K562 (cell line): Measurements from ENCODE around the gene EXOC3. TPM values are rescaled to one million over a fixed set of nuclear protein-coding genes. Genes with fewer than 3 reads are reported as not detected.
A peak's percentile ranks its signal among the peaks of the same experiment; 100 is the strongest.

Experiments used
- ARID2 ChIP-seq: fragments of 450-650 bp; IDR thresholded peaks from 2 replicates; pipeline ENCODE4 v1.6.1; 2017; ENCODE audit warnings: antibody characterized with exemption, mild to moderate bottlenecking
- ATF2 ChIP-seq: sonication (generic); formaldehyde crosslinking; IDR thresholded peaks from 2 replicates; pipeline ENCODE4 v1.8.1; 2022; ENCODE audit warnings: missing genetic modification reagents
- CGGBP1 ChIP-seq: fragments of 250-450 bp; sonication (Bioruptor Pico); IDR thresholded peaks from 2 replicates; pipeline ENCODE4 v1.9.0; 2021; ENCODE audit warnings: mild to moderate bottlenecking
- CUX1 ChIP-seq: fragments of 200-800 bp; sonication (Bioruptor generic); IDR thresholded peaks from 2 replicates; pipeline ENCODE4 v1.6.1; 2016; ENCODE audit warnings: missing genetic modification characterization, missing compliant biosample characterization
- DDX20 ChIP-seq: fragments of 450-650 bp; IDR thresholded peaks from 2 replicates; pipeline ENCODE4 v1.6.1; 2016; ENCODE audit warnings: missing genetic modification characterization, low read depth, mild to moderate bottlenecking, missing compliant biosample characterization, moderate library complexity
- DMBX1 ChIP-seq: fragments of 250-450 bp; sonication (Bioruptor Pico); IDR thresholded peaks from 2 replicates; pipeline ENCODE4 v1.8.0; 2022; ENCODE audit warnings: inconsistent platforms, mild to moderate bottlenecking, moderate library complexity, borderline replicate concordance
- KAT8 ChIP-seq: fragments of 450-650 bp; IDR thresholded peaks from 2 replicates; pipeline ENCODE4 v1.6.1; 2016; ENCODE audit warnings: low read depth, mild to moderate bottlenecking
- NFYB ChIP-seq: IDR thresholded peaks from 2 replicates; pipeline ENCODE4 v1.6.1; 2011; ENCODE audit warnings: mild to moderate bottlenecking, moderate library complexity; ENCODE audit not compliant: insufficient read length; ENCODE audit errors: extremely low read depth
- NKRF ChIP-seq: fragments of 450-650 bp; IDR thresholded peaks from 2 replicates; pipeline ENCODE4 v1.6.1; 2016; ENCODE audit warnings: borderline replicate concordance
- PPARD ChIP-seq: fragments of 250-450 bp; sonication (Bioruptor Pico); IDR thresholded peaks from 2 replicates; pipeline ENCODE4 v1.8.0; 2022; ENCODE audit warnings: inconsistent platforms, mild to moderate bottlenecking, moderate library complexity
- SRF ChIP-seq, 2 experiments: fragments of 250-450, 450-650 bp in 1 of 2; sonication (Bioruptor Pico) in 1 of 2; sonication (generic) in 1 of 2; formaldehyde crosslinking; IDR thresholded peaks; 2 replicates each; pipeline versions ENCODE4 v1.5.0 to v1.5.1; 2020 to 2022; ENCODE audit warnings: mild to moderate bottlenecking in 1 of 2, missing genetic modification reagents in 1 of 2
- THRA ChIP-seq: fragments of 450-650 bp; IDR thresholded peaks from 2 replicates; pipeline ENCODE4 v1.6.1; 2017; ENCODE audit warnings: mild to moderate bottlenecking, moderate library complexity
- ZNF280B ChIP-seq: fragments of 250-450 bp; sonication (Bioruptor Pico); IDR thresholded peaks from 2 replicates; pipeline ENCODE4 v1.5.1; 2021; ENCODE audit warnings: mild to moderate bottlenecking
- polyA plus RNA-seq, 8 experiments: library from polyadenylated mRNA; depleted of rRNA in 4 of 8; stranded (reverse) in 5 of 8; unstranded in 3 of 8; fragments of >200 nt; fragmentation: Nextera tagmentation in 2 of 8; fragmentation: Illumina TruSeq in 1 of 8; extraction: Ambion mirVana in 2 of 8; extraction: Trizol in 1 of 8; gene quantifications; 2 replicates each; pipeline versions ENCODE4 v1.2.1 to v1.2.3, GENCODE V29; 2011 to 2014; ENCODE audit warnings: inconsistent platforms in 1 of 8, missing spikeins in 1 of 8
- total RNA-seq, 7 experiments: library from RNA; depleted of rRNA in 6 of 7; stranded (reverse); fragments of >200 nt in 6 of 7; fragmentation: Illumina TruSeq in 2 of 7; extraction: Trizol in 2 of 7; gene quantifications; 2 replicates each; pipeline versions ENCODE4 v1.2.1 to v1.2.3, GENCODE V29; 2011 to 2021; ENCODE audit warnings: low replicate concordance in 1 of 7

The EXOC3 gene
- total and polyA plus RNA-seq, 9 of the 15 experiments (the other 6 are each of a cell fraction or from before 2014, with no cell fraction given), result 1.4 to 41.9 (median 22.4) TPM

GRCh38 chr5:442335-443238 lies at the start of gene EXOC3 (continued):
- TF ChIP-seq CUX1 (CRISPR knock-in tag) (0 out of 2 replicates have a peak, but pooled peaks have one; percentile 20), PPARD (CRISPR knock-in tag) (no peak), DMBX1 (CRISPR knock-in tag) (no peak), ARID2 (no peak), ATF2 (CRISPR knock-in tag) (peak; percentile 22; the same call in 1 of the 2 replicates), ZNF280B (CRISPR knock-in tag) (no peak), NKRF (peak; percentile 84; the same call in 1 of the 2 replicates), THRA (no peak), SRF (CRISPR knock-in tag; IDR thresholded peaks at IDR 0.05) (no peak), DDX20 (tag) (no peak), KAT8 (no peak), CGGBP1 (CRISPR knock-in tag) (no peak), NFYB (no peak)
